DND-41 (cell line): ENCODE measurements around the gene NAT8L.

Source experiments
- CTCF ChIP-seq: IDR thresholded peaks from 2 replicates; pipeline ENCODE4 v1.5.1; 2012; ENCODE audit warnings: borderline replicate concordance, low read length, moderate library complexity, mild to moderate bottlenecking; ENCODE audit not compliant: poor library complexity, severe bottlenecking; ENCODE audit errors: extremely low read depth
- EZH2 ChIP-seq: IDR thresholded peaks from 3 replicates; pipeline ENCODE4 v1.6.1; 2012; ENCODE audit warnings: borderline replicate concordance, low read depth, mild to moderate bottlenecking, moderate library complexity, low read length, inconsistent platforms; ENCODE audit not compliant: severe bottlenecking

DNA sequence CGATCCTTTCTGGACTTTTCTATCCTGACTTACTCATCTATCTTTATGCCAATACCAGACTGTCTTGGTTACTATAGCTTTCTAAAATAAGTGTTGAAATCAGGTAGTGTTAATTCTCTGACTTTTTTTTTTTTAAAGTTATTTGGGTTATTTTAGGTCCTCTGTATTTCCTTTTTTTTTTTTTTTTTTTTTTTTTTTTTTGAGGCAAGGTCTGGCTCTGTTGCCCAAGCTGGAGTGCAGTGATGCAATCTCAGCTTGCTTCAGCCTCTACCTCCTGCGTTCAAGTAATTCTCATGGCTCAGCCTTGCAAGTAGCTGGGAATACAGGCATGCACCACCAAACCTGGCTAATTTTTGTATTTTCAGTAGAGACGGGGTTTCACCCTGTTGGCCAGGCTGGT lies 47.5 kb upstream of the NAT8L start:
- TF ChIP-seq CTCF (no peak), EZH2 (no peak)
